CD4-positive, alpha-beta T cell (primary cell): Measurements from ENCODE around the gene KIF17. TPM values are rescaled to one million over a fixed set of nuclear protein-coding genes. Genes with fewer than 3 reads are reported as not detected.

ENCODE experiments used
- ATAC-seq: fragments of 200-7000 bp; cut with Tn5 transposase; one replicate; pipeline ENCODE4 v1.10.0; 2022; ENCODE audit warnings: mild to moderate bottlenecking; ENCODE audit not compliant: poor library complexity
- CTCF ChIA-PET: fragments of 350-600 bp; sonication (Branson Sonifier 250); formaldehyde crosslinking; loops from one replicate; lab custom pipeline; 2021; ENCODE audit warnings: antibody characterized with exemption, inconsistent platforms; lab: Charles Lee
- POLR2A ChIA-PET: fragments of 350-600 bp; sonication (Branson Sonifier 250); formaldehyde crosslinking; loops from one replicate; lab custom pipeline; 2021; ENCODE audit warnings: antibody characterized with exemption, inconsistent platforms; lab: Charles Lee
- DNase-seq, 14 experiments: peaks; one replicate each; pipeline ENCODE4 v3.0.0-alpha.2; 2013 to 2020; ENCODE audit warnings: mixed read lengths in 2 of 14
- H3K27ac ChIP-seq, 2 donors: one replicate each; pipeline versions ENCODE4 v1.5.1 to v1.7.0; 2013; ENCODE audit warnings: low read length in 2 of 2, low read depth in 1 of 2, mild to moderate bottlenecking in 1 of 2
- H3K27me3 ChIP-seq, 2 experiments: 1 replicate in 1 of 2; 2 replicates in 1 of 2; pipeline versions ENCODE4 v1.6.1 to v1.7.0; 2013; ENCODE audit warnings: low read length in 2 of 2, control low read depth in 1 of 2, mild to moderate bottlenecking in 1 of 2, moderate library complexity in 1 of 2; ENCODE audit not compliant: insufficient read depth in 2 of 2, control insufficient read depth in 1 of 2
- H3K36me3 ChIP-seq: one replicate; pipeline ENCODE4 v1.6.1; 2013; ENCODE audit warnings: low read length, control low read depth; ENCODE audit not compliant: insufficient read depth
- H3K4me1 ChIP-seq: one replicate; pipeline ENCODE4 v1.6.1; 2013; ENCODE audit warnings: low read length, control low read depth; ENCODE audit not compliant: insufficient read depth
- H3K4me3 ChIP-seq: one replicate; pipeline ENCODE4 v1.5.1; 2013; ENCODE audit warnings: mild to moderate bottlenecking, low read length, moderate library complexity
- H3K9me3 ChIP-seq, 2 experiments: 1 replicate in 1 of 2; 2 replicates in 1 of 2; pipeline versions ENCODE4 v1.6.1 to v1.7.0; 2013; ENCODE audit warnings: low read length in 2 of 2, mild to moderate bottlenecking in 2 of 2, control low read depth in 1 of 2, moderate library complexity in 1 of 2; ENCODE audit not compliant: control insufficient read depth in 1 of 2, insufficient read depth in 1 of 2
- H3K27ac Mint-ChIP-seq: one replicate; pipeline ENCODE4 v1.8.0; 2020; ENCODE audit warnings: mixed read lengths
- H3K27me3 Mint-ChIP-seq: one replicate; pipeline ENCODE4 v1.8.0; 2021; ENCODE audit warnings: mixed read lengths
- H3K36me3 Mint-ChIP-seq: one replicate; pipeline ENCODE4 v1.8.0; 2021; ENCODE audit warnings: low read depth, mixed read lengths
- H3K4me1 Mint-ChIP-seq: one replicate; pipeline ENCODE4 v1.8.0; 2021; ENCODE audit warnings: low read depth, mixed read lengths
- H3K4me3 Mint-ChIP-seq: one replicate; pipeline ENCODE4 v1.8.0; 2020; ENCODE audit warnings: mild to moderate bottlenecking, mixed read lengths
- H3K9me3 Mint-ChIP-seq: one replicate; pipeline ENCODE4 v1.8.0; 2020; ENCODE audit warnings: mixed read lengths
- intact Hi-C, 2 experiments: fragments of 100-400 bp; cut with DNase I in 1 of 2; cut with micrococcal nuclease in 1 of 2; formaldehyde crosslinking; loops; one replicate each; pipeline versions ENCODE4 v1.15.1 to v1.9.0; 2023 to 2025; cut with DNase I, micrococcal nuclease
- total RNA-seq, 174 experiments: library from RNA in 2 of 174; stranded (reverse) in 2 of 174; gene quantifications; one replicate each; pipeline ENCODE4 v1.2.3 and lab custom pipeline; 2021 to 2026
- TF ChIP-seq, protein P1 (sequence below): fragments of 200-600 bp; IDR thresholded peaks from one replicate; pipeline ENCODE4 v1.8.0; 2022; ENCODE audit warnings: antibody characterized with exemption, mild to moderate bottlenecking

Gene KIF17
- total RNA-seq, 2 experiments from 2014 or later: not detected

DNA sequence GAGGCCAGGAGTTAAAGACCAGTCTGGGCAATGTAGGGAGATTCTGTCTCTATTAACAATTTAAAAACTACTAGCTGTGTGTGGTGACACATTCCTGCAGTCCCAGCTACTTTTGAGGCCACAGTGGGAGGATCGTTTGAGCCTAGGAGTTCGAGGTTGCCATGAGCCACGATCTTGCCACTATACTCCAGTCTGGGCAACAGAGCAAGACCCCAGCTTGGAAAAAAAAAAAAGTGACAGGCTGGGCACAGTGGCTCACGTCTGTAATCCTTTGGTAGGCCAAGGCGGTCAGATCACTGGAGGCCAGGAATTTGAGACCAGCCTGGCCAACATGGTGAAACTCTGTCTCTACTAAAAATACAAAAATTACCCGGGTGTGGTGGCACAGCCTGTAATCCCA, 42.5 kb upstream of the KIF17 start:
- intact Hi-C loops: no loop called here
- TF ChIP-seq, protein P1, sequence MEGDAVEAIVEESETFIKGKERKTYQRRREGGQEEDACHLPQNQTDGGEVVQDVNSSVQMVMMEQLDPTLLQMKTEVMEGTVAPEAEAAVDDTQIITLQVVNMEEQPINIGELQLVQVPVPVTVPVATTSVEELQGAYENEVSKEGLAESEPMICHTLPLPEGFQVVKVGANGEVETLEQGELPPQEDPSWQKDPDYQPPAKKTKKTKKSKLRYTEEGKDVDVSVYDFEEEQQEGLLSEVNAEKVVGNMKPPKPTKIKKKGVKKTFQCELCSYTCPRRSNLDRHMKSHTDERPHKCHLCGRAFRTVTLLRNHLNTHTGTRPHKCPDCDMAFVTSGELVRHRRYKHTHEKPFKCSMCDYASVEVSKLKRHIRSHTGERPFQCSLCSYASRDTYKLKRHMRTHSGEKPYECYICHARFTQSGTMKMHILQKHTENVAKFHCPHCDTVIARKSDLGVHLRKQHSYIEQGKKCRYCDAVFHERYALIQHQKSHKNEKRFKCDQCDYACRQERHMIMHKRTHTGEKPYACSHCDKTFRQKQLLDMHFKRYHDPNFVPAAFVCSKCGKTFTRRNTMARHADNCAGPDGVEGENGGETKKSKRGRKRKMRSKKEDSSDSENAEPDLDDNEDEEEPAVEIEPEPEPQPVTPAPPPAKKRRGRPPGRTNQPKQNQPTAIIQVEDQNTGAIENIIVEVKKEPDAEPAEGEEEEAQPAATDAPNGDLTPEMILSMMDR: no peak
- CTCF ChIA-PET: no interaction called here
- H3K4me1 ChIP-seq: no peaks in the 10 kb centered on the region
- no peak for DNase-seq
- H3K27ac ChIP-seq: no peak overlapping the region
- peaks cover 92% of the 10 kb centered on the region for H3K36me3 Mint-ChIP-seq
- H3K36me3 ChIP-seq: peaks cover 90% of the 10 kb centered on the region
- POLR2A ChIA-PET: interaction anchor here (0.6 to 1.0 kb wide), 2 partner anchors 26 to 1626 kb away, joined by 3 to 4 read pairs; no protein-coding TSS in a partner anchor
- no peak overlapping the region for H3K4me3 ChIP-seq
- H3K27me3 Mint-ChIP-seq: no peaks in the 10 kb centered on the region
- no peaks in the 10 kb centered on the region for H3K4me1 Mint-ChIP-seq
- no peaks in the 10 kb centered on the region for H3K9me3 ChIP-seq
- no peaks in the 10 kb centered on the region for H3K9me3 Mint-ChIP-seq
- H3K4me3 Mint-ChIP-seq: no peak overlapping the region
- no peaks in the 10 kb centered on the region for H3K27me3 ChIP-seq
- ATAC-seq: no peak
- no peak overlapping the region for H3K27ac Mint-ChIP-seq

DNA sequence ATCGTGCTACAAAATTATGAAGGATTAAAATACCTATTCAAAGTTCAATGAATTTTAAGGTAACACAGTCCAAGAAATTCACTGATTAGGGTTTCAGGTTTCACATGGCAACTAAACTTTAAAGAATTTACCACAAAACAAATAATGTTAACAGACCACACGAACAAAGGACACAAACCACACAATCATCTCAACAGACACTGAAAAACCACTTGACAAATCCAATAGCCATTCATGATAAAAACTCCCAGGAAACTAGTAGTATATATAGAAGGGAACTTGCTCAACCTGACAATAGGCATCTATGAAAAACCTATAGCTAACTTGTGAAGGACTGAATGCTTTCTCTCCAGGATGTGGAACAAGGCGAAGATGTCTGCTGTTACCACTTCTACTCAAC, 35.8 kb upstream of the KIF17 start:
- Histone ChIP-seq H3K36me3 (peaks cover 60% of the 10 kb centered on the region), H3K4me3 (no peak overlapping the region), H3K4me1 (no peaks in the 10 kb centered on the region), H3K27me3 (no peaks in the 10 kb centered on the region), H3K9me3 (no peaks in the 10 kb centered on the region), H3K27ac (no peak overlapping the region)
- ATAC-seq: no peak
- intact Hi-C loops: no loop called here
- POLR2A ChIA-PET: no interaction called here
- no peak overlapping the region for H3K4me3 Mint-ChIP-seq
- TF ChIP-seq, protein P1: no peak
- H3K36me3 Mint-ChIP-seq: peaks cover 71% of the 10 kb centered on the region
- no peak overlapping the region for H3K27ac Mint-ChIP-seq
- no peaks in the 10 kb centered on the region for H3K27me3 Mint-ChIP-seq
- H3K4me1 Mint-ChIP-seq: no peaks in the 10 kb centered on the region
- no peaks in the 10 kb centered on the region for H3K9me3 Mint-ChIP-seq
- DNase-seq: no peak
- CTCF ChIA-PET: no interaction called here

DNA sequence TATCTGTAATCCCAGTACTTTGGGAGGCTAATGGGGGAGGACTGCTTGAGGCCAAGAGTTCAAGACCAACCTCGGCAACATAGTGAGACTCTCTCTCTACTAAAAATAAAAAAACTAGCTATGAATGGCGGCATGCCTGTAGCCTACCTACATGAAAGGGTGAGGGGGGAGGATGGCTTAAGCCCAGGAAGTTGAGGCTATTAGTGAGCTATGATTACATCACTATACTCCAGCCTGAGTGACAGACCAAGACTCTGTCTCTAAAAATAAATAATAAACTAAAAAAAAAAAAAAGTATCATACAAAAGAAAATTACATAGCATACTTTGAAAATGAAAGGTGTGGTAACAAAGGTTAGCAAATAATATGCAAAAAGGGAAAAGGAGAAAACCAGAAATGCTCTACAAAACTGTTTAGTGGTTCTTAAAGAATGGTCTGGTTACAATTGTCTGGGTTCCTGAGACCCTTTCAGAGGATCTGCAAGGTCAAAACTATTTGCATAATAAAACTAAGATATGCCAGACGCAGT, 33.7 kb upstream of the KIF17 start:
- CTCF ChIA-PET: no interaction called here
- no peaks in the 10 kb centered on the region for H3K4me1 Mint-ChIP-seq

More for the DNA sequence above, 33.7 kb upstream of the KIF17 start:
- no peaks in the 10 kb centered on the region for H3K27me3 Mint-ChIP-seq
- POLR2A ChIA-PET: no interaction called here
- DNase-seq: no peak
- no peaks in the 10 kb centered on the region for H3K9me3 Mint-ChIP-seq
- peaks cover 79% of the 10 kb centered on the region for H3K36me3 Mint-ChIP-seq
- TF ChIP-seq, protein P1: no peak
- Histone ChIP-seq H3K4me3 (no peak overlapping the region), H3K36me3 (peaks cover 67% of the 10 kb centered on the region), H3K9me3 (no peaks in the 10 kb centered on the region), H3K27me3 (no peaks in the 10 kb centered on the region), H3K27ac (no peak overlapping the region), H3K4me1 (no peaks in the 10 kb centered on the region)
- H3K27ac Mint-ChIP-seq: no peak overlapping the region
- intact Hi-C loops: no loop called here
- ATAC-seq: no peak
- no peak overlapping the region for H3K4me3 Mint-ChIP-seq
